Measurements from ENCODE around the gene WNK1.

The WNK1 gene

GRCh38 chr12:944211-944610 lies 191.8 kb downstream of the WNK1 start:
- no peak overlapping the region for H3K9ac ChIP-seq (ENCODE audit: low read depth, low read length, poor library complexity)
- H3K4me1 ChIP-seq (ENCODE audit: control insufficient read depth in 2 of 2, insufficient read depth in 1 of 2, low read depth in 1 of 2, low read length in 2 of 2) = peaks cover 0 to 2% of the 10 kb centered on the region in 2 donors
- no peak overlapping the region for H3K23ac ChIP-seq (ENCODE audit: low read depth, low read length, poor library complexity)
- H2BK12ac ChIP-seq (ENCODE audit: low read length) = no peak overlapping the region
- H3K27me3 ChIP-seq (ENCODE audit: control insufficient read depth in 3 of 3, insufficient read depth in 3 of 3, low read depth in 1 of 3, low read length in 3 of 3) = no peaks in the 10 kb centered on the region
- H2AFZ ChIP-seq (ENCODE audit: low read length) = no peak overlapping the region
- no peak overlapping the region for H3K27ac ChIP-seq (replicated peaks; ENCODE audit: low read length)
- peaks cover 5 to 41% of the 10 kb centered on the region in 2 donors for H3K36me3 ChIP-seq (replicated peaks in 1 of 2; ENCODE audit: control insufficient read depth in 2 of 2, insufficient read depth in 2 of 2, low read length in 2 of 2)
- H4K91ac ChIP-seq (ENCODE audit: low read depth, low read length, poor library complexity) = no peak overlapping the region
- H4K8ac ChIP-seq (ENCODE audit: low read depth, low read length) = no peak overlapping the region
- H3K79me1 ChIP-seq (ENCODE audit: low read depth, low read length) = peaks cover 7% of the 10 kb centered on the region
- H2AK5ac ChIP-seq (ENCODE audit: low read depth, low read length) = no peak overlapping the region
- no peak overlapping the region for H2BK5ac ChIP-seq (ENCODE audit: low read length)
- H3K9me3 ChIP-seq (replicated peaks in 1 of 2; ENCODE audit: control insufficient read depth in 2 of 2, insufficient read depth in 1 of 2, low read depth in 1 of 2, low read length in 2 of 2) = no peaks in the 10 kb centered on the region
- no peak overlapping the region for H3K18ac ChIP-seq (ENCODE audit: low read length)
- H2BK15ac ChIP-seq (ENCODE audit: low read length) = no peak overlapping the region
- H3K4me3 ChIP-seq (ENCODE audit: low read length in 2 of 2) = no peak overlapping the region
- H3K4ac ChIP-seq (ENCODE audit: low read length) = no peak overlapping the region
- WGBS, 2 donors (ENCODE audit: extremely low coverage in 2 of 2, insufficient read length in 2 of 2, insufficient replicate concordance in 1 of 2) = no CpG with 5 or more reads among the region's 7 CpGs
- no peak for DNase-seq (ENCODE audit: low spot score)
- no peak overlapping the region for H3K4me2 ChIP-seq (ENCODE audit: insufficient read depth, low read length, poor library complexity, severe bottlenecking)
- H2BK120ac ChIP-seq (ENCODE audit: low read depth, low read length) = no peak overlapping the region
- no peak overlapping the region for H3K14ac ChIP-seq (ENCODE audit: low read length)

DNA sequence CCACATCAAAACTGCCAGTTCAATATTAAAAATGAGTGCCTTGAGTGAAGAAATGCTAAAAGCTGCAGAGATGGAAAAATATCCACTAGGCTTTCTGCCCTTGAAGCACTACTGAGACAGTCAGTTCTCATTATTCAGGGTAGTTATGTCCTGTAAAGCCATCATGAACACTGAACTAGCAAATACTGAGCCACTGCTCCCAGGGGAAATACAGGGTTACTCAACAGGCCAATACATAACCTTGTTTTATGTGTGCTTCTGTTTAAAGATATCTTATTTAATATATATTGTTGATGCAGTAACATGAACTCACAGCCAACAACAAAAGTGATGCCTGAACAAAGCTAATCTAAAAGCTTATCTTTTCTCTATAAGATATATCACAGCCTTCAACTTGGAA lies 193.8 kb downstream of the WNK1 start:
- Histone ChIP-seq H2BK5ac (ENCODE audit: low read length) (no peak overlapping the region), H2BK12ac (ENCODE audit: low read length) (no peak overlapping the region), H3K4ac (ENCODE audit: low read length) (no peak overlapping the region), H3K18ac (ENCODE audit: low read length) (no peak overlapping the region), H3K23ac (ENCODE audit: low read depth, low read length, poor library complexity) (no peak overlapping the region), H3K27ac (replicated peaks; ENCODE audit: low read length) (no peak overlapping the region), H3K14ac (ENCODE audit: low read length) (no peak overlapping the region), H3K4me3 (ENCODE audit: low read length in 2 of 2) (no peak overlapping the region), H3K9ac (ENCODE audit: low read depth, low read length, poor library complexity) (no peak overlapping the region), H3K9me3 (replicated peaks in 1 of 2; ENCODE audit: control insufficient read depth in 2 of 2, insufficient read depth in 1 of 2, low read depth in 1 of 2, low read length in 2 of 2) (no peaks in the 10 kb centered on the region), H2BK15ac (ENCODE audit: low read length) (no peak overlapping the region), H2AK5ac (ENCODE audit: low read depth, low read length) (no peak overlapping the region), H3K36me3 (replicated peaks in 1 of 2; ENCODE audit: control insufficient read depth in 2 of 2, insufficient read depth in 2 of 2, low read length in 2 of 2) (peaks cover 5 to 35% of the 10 kb centered on the region in 2 donors), H3K79me1 (ENCODE audit: low read depth, low read length) (peaks cover 7% of the 10 kb centered on the region), H3K27me3 (ENCODE audit: control insufficient read depth in 3 of 3, insufficient read depth in 3 of 3, low read depth in 1 of 3, low read length in 3 of 3) (no peaks in the 10 kb centered on the region), H4K8ac (ENCODE audit: low read depth, low read length) (no peak overlapping the region), H2AFZ (ENCODE audit: low read length) (no peak overlapping the region), H4K91ac (ENCODE audit: low read depth, low read length, poor library complexity) (no peak overlapping the region), H3K4me2 (ENCODE audit: insufficient read depth, low read length, poor library complexity, severe bottlenecking) (no peak overlapping the region), H3K4me1 (ENCODE audit: control insufficient read depth in 2 of 2, insufficient read depth in 1 of 2, low read depth in 1 of 2, low read length in 2 of 2) (peaks cover 0 to 2% of the 10 kb centered on the region in 2 donors), H2BK120ac (ENCODE audit: low read depth, low read length) (no peak overlapping the region)
- no peak for DNase-seq (ENCODE audit: low spot score)

- H3K79me1 ChIP-seq (ENCODE audit: low read depth, low read length) = peaks cover 7% of the 10 kb centered on the region
- H2BK120ac ChIP-seq (ENCODE audit: low read depth, low read length) = no peak overlapping the region
- no peak overlapping the region for H3K4me3 ChIP-seq (ENCODE audit: low read length in 2 of 2)
- H3K4me2 ChIP-seq (ENCODE audit: insufficient read depth, low read length, poor library complexity, severe bottlenecking) = no peak overlapping the region
- no peak overlapping the region for H2AK5ac ChIP-seq (ENCODE audit: low read depth, low read length)
- H3K4ac ChIP-seq (ENCODE audit: low read length) = no peak overlapping the region
- H3K27me3 ChIP-seq (ENCODE audit: control insufficient read depth in 3 of 3, insufficient read depth in 3 of 3, low read depth in 1 of 3, low read length in 3 of 3) = no peaks in the 10 kb centered on the region
- no peak overlapping the region for H2BK5ac ChIP-seq (ENCODE audit: low read length)
- DNase-seq (ENCODE audit: low spot score) = no peak
- H3K18ac ChIP-seq (ENCODE audit: low read length) = no peak overlapping the region
- peaks cover 5 to 34% of the 10 kb centered on the region in 2 donors for H3K36me3 ChIP-seq (replicated peaks in 1 of 2; ENCODE audit: control insufficient read depth in 2 of 2, insufficient read depth in 2 of 2, low read length in 2 of 2)
- WGBS, 2 donors (ENCODE audit: extremely low coverage in 2 of 2, insufficient read length in 2 of 2, insufficient replicate concordance in 1 of 2) = no CpG with 5 or more reads among the region's 6 CpGs
- no peak overlapping the region for H4K91ac ChIP-seq (ENCODE audit: low read depth, low read length, poor library complexity)
- no peak overlapping the region for H2BK12ac ChIP-seq (ENCODE audit: low read length)
- H3K14ac ChIP-seq (ENCODE audit: low read length) = no peak overlapping the region
- H3K9me3 ChIP-seq (replicated peaks in 1 of 2; ENCODE audit: control insufficient read depth in 2 of 2, insufficient read depth in 1 of 2, low read depth in 1 of 2, low read length in 2 of 2) = no peaks in the 10 kb centered on the region
- no peak overlapping the region for H2AFZ ChIP-seq (ENCODE audit: low read length)
- H3K23ac ChIP-seq (ENCODE audit: low read depth, low read length, poor library complexity) = no peak overlapping the region
- no peak overlapping the region for H4K8ac ChIP-seq (ENCODE audit: low read depth, low read length)
- peaks cover 0 to 2% of the 10 kb centered on the region in 2 donors for H3K4me1 ChIP-seq (ENCODE audit: control insufficient read depth in 2 of 2, insufficient read depth in 1 of 2, low read depth in 1 of 2, low read length in 2 of 2)
- no peak overlapping the region for H2BK15ac ChIP-seq (ENCODE audit: low read length)
- H3K27ac ChIP-seq (replicated peaks; ENCODE audit: low read length) = no peak overlapping the region
- H3K9ac ChIP-seq (ENCODE audit: low read depth, low read length, poor library complexity) = no peak overlapping the region
These were observed 194.3 kb downstream of the WNK1 start for GRCh38 chr12:946631-947030.

DNA sequence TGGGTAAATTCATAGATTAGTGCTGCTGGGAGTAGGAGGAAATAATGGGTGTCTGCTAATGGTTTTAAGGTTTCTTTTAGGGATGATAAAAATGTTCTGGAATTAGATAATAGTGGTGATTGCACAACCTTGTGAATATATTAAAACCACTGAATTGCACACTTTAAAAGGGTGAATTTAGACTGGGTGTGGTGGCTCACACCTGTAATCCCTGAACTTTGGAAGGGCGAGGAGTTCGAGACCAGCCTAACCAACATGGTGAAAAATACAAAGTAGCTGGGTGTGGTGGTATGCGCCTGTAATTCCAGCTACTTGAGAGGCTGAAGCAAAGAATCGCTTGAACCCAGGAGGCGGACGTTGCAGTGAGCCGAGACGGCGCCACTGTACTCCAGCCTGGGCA lies 195.9 kb downstream of the WNK1 start:
- Histone ChIP-seq H3K4me1 (ENCODE audit: control insufficient read depth in 2 of 2, insufficient read depth in 1 of 2, low read depth in 1 of 2, low read length in 2 of 2) (peaks cover 0 to 5% of the 10 kb centered on the region in 2 donors), H2AFZ (ENCODE audit: low read length) (no peak overlapping the region), H3K9me3 (replicated peaks in 1 of 2; ENCODE audit: control insufficient read depth in 2 of 2, insufficient read depth in 1 of 2, low read depth in 1 of 2, low read length in 2 of 2) (no peaks in the 10 kb centered on the region), H2AK5ac (ENCODE audit: low read depth, low read length) (no peak overlapping the region), H3K79me1 (ENCODE audit: low read depth, low read length) (peaks cover 7% of the 10 kb centered on the region), H3K4me3 (ENCODE audit: low read length in 2 of 2) (peak overlapping the region in 1 of 2 donors; percentile 73), H3K18ac (ENCODE audit: low read length) (no peak overlapping the region), H3K27ac (replicated peaks; ENCODE audit: low read length) (no peak overlapping the region), H3K36me3 (replicated peaks in 1 of 2; ENCODE audit: control insufficient read depth in 2 of 2, insufficient read depth in 2 of 2, low read length in 2 of 2) (peaks cover 5 to 21% of the 10 kb centered on the region in 2 donors), H3K27me3 (ENCODE audit: control insufficient read depth in 3 of 3, insufficient read depth in 3 of 3, low read depth in 1 of 3, low read length in 3 of 3) (no peaks in the 10 kb centered on the region), H2BK15ac (ENCODE audit: low read length) (no peak overlapping the region), H4K91ac (ENCODE audit: low read depth, low read length, poor library complexity) (no peak overlapping the region), H2BK120ac (ENCODE audit: low read depth, low read length) (no peak overlapping the region), H3K4me2 (ENCODE audit: insufficient read depth, low read length, poor library complexity, severe bottlenecking) (peak overlapping the region; percentile 65), H4K8ac (ENCODE audit: low read depth, low read length) (no peak overlapping the region), H3K9ac (ENCODE audit: low read depth, low read length, poor library complexity) (no peak overlapping the region), H3K23ac (ENCODE audit: low read depth, low read length, poor library complexity) (no peak overlapping the region), H3K14ac (ENCODE audit: low read length) (no peak overlapping the region), H2BK12ac (ENCODE audit: low read length) (no peak overlapping the region), H2BK5ac (ENCODE audit: low read length) (no peak overlapping the region), H3K4ac (ENCODE audit: low read length) (no peak overlapping the region)
- no CpG with 5 or more reads among the region's 9 CpGs for WGBS, 2 donors (ENCODE audit: extremely low coverage in 2 of 2, insufficient read length in 2 of 2, insufficient replicate concordance in 1 of 2)
- no peak for DNase-seq (ENCODE audit: low spot score)
